ENCODE results near the gene C6orf89.

DNA sequence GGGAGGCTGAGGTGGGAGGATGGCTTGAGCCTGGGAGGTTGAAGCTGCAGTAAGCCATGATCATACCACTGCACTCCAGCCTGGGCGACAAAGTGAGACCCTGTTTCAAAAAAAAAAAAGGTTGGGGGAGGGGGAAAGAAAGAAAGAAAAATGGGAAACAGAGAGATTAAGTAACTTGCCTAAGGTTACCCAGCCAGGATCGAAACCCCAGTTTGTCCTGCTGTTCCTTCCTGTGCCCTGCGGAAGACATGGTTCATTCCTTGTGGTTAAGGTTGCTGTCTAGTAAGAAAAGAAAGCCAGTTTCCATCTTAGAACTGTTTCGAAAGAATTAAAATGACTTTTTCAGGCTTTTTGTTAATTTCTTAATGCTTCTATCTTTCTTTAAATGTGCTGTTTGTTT lies 29.8 kb downstream of the C6orf89 start:
- TF ChIP-seq GATA3 (IDR thresholded peaks at IDR 0.05; ENCODE audit: low read depth, low read length) (no peak), GATA2 (IDR thresholded peaks at IDR 0.05; ENCODE audit: low read depth, low read length) (no peak)
